ENCODE results near the gene RPS19.

GRCh38 chr19:41896581-41896942 is 36.5 kb downstream of the RPS19 start:
- TF ChIP-seq CTCF (IDR thresholded peaks at IDR 0.05) (no peak), POLR2A (IDR thresholded peaks at IDR 0.05; ENCODE audit: low read depth) (no peak), POLR2AphosphoS5 (IDR thresholded peaks at IDR 0.05) (no peak), EP300 (IDR thresholded peaks at IDR 0.05) (no peak)

All from esophagus muscularis mucosa (tissue), 4 donors.